Measurements from ENCODE around the gene PTGDR2. TPM values are rescaled to one million over a fixed set of nuclear protein-coding genes. Genes with fewer than 3 reads are reported as not detected.
"Not testable (repeated sequence)": the region's sequence is repeated elsewhere in the genome, so short reads cannot be mapped to it uniquely, and the experiment has no call there.

Gene PTGDR2
- total RNA-seq, 1 donor from 2014 or later = 2.4 TPM

DNA sequence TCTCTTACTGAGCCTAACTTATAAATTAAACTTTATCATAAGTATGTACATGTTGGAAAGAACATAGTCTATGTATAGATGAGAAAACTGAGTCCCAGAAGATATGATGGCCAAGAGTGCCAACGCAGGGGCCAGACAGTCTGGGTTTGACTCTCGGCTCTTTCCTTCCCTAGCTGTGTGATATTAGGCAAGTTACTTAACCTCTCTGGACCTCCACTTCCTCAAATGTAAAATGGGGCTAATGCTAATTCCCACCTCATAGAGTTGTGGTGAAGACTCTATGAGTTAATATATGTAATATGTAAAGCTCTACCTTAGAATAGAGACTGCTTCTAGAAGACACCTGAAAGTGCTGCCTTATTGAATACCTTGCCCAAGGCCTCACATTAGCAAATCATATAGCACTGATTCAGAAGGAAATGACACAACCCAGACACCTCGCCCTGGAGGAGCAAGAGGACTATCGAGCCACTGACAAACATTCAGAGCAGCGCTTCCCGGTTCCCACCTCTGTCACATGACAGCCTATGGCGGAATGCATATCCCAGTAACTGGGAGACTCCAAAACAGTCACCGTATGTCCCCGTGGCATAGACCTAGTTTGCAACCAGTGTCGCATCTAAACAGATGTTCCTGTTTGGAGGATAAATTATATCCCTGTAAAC lies 25.1 kb downstream of the PTGDR2 start:
- DNase-seq (ENCODE audit: missing footprints) (no peak), ATAC-seq (peak; percentile 8)
- intact Hi-C loops (cut with DNase I) = loop anchor here (1.0 to 5.0 kb wide), 4 partner anchors 57 to 356 kb away; no protein-coding TSS in a partner anchor

- no peak for ATAC-seq
- intact Hi-C loops (cut with DNase I) = loop anchor here (5.0 kb wide), 1 partner anchor 48 kb away; no protein-coding TSS in a partner anchor
Measured at GRCh38 chr11:60825790-60826189, 30.0 kb downstream of the PTGDR2 start.

GRCh38 chr11:60825118-60825517 lies 30.6 kb downstream of the PTGDR2 start:
- DNase-seq (ENCODE audit: missing footprints) = no peak
- intact Hi-C loops (cut with DNase I) = loop anchor here (5.0 kb wide), 1 partner anchor 48 kb away; no protein-coding TSS in a partner anchor
- ATAC-seq = no peak

More at GRCh38 chr11:60825790-60826189, 30.0 kb downstream of the PTGDR2 start:
- no peak for DNase-seq (ENCODE audit: missing footprints)

GRCh38 chr11:60823745-60824306 lies 31.9 kb downstream of the PTGDR2 start:
- intact Hi-C loops (cut with DNase I); ATAC-seq; DNase-seq (ENCODE audit: missing footprints): not testable (repeated sequence)

DNA sequence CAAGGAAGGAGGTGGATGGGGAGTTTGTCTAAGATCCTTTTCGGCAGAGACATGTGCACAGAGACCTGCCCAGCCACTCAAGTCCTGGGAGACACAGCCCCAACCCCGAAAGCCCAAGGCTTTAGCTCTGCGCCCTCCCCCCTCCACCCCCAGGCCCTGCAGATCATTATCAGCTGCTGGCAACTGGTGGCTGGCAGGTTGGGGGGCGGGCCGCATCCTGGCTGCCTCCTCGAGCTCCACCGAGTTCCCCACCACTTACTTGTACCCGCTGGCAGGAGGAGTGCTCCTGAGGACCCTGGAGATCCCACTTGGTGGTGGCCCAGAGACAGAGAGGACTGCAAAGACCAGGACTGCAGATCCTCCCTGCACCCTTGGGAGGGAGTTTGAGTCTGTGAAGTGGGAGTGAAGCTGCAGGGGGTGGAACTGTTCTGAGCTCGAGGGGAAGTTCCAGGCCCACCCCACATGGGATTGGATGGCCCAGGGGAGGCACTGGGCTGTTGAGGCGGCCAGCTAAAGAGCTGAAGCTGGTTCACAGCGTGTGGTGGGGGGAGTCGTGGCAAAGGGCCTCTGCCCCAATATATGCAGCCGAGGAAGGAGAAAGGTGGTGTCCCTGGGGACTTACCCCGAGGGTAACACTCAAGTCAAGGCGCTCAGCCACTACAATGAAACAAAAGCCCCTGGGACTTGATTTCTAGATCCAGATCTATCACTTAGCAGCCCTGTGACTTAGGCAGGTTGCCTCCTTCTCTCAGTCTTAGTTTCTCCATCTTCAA lies 33.7 kb downstream of the PTGDR2 start:
- ATAC-seq (no peak), DNase-seq (ENCODE audit: missing footprints) (no peak)
- intact Hi-C loops (cut with DNase I) = no loop called here

DNA sequence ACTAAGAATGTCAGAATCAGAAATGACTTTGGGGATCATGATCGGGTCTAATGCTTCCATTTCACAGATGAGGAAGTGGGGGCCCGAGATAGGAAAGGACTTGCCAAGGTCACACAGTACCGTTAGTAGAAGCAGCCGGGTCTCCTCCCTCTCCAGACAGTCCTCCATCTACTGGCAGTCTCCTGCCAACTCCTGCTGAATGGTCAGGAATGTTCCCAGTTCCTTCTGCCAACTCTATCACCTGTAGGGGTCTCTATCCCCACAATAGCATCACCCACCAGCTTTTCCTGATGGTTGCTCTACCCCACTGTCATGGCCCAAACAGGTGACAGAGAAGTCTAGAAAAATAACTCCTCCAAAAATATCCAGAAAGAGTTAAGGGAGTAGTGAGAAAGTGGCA lies 37.7 kb downstream of the PTGDR2 start:
- intact Hi-C loops (cut with DNase I) = no loop called here
- ATAC-seq (no peak), DNase-seq (ENCODE audit: missing footprints) (no peak)

- intact Hi-C loops (cut with DNase I) = no loop called here
- DNase-seq (ENCODE audit: missing footprints) (no peak), ATAC-seq (no peak)
Measured at GRCh38 chr11:60816590-60817157, 39.1 kb downstream of the PTGDR2 start.

DNA sequence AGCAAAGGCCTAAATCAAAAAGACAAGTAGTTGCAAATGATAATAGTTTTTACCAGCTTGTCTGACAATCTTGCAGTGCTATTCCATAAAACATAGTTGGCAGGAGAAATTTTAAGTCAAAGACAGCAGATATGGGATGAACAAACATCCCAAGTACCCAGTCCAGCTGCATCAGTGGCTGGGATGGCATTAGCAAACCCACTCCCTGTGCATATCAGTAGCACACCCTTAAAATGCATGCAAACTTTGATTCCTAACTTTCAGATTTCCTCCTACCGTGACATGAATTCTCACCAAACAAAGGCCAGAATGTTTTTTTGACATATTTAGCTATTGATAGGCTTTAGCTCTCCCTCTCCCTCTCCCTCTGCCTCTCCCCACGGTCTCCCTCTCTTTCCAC lies 41.6 kb downstream of the PTGDR2 start:
- intact Hi-C loops (cut with DNase I) = no loop called here
- ATAC-seq (no peak), DNase-seq (ENCODE audit: missing footprints) (no peak)

DNA sequence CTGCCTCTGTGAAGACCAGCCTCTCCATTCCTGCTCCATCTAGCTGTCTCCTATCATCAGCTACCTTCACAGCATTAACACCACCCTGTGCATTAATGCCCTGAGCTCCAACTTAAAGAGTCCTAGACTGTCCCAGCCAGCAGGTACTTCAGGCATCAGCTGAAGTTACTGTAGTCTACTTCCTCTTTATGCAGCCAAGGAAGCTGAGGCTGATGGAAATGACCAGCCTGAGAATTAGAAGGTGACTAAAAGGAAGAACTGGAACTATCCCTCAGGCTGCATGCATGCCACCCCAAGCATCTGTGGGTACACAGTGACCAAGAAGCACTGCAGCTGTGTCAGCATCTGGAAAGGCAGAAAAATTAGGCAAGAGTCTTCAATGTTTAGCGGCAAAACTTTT lies 42.4 kb downstream of the PTGDR2 start:
- ATAC-seq (no peak), DNase-seq (ENCODE audit: missing footprints) (no peak)

DNA sequence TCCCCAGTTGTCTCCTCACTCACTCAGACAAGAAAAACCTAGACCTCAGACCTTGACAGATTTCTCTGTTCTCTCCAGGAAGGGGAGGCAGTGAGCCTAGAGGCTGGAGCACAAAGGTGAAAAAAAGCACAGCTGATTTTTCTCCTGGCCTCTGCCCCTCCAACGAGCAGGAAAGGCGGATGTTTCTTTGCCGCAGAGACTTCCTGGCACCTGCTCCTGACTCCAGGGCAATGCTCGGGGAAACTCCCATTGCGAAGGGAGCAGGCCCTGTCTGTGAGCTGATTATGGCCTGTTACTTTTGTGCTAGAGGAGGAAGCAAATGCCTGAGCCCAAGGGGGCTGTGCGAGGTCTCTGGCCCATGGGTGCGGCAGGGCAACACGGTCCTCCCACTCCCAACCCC lies 45.2 kb downstream of the PTGDR2 start:
- intact Hi-C loops (cut with DNase I) = no loop called here
- no peak for DNase-seq (ENCODE audit: missing footprints)
- no peak for ATAC-seq

More for the DNA sequence above, 42.4 kb downstream of the PTGDR2 start:
- intact Hi-C loops (cut with DNase I) = no loop called here

DNA sequence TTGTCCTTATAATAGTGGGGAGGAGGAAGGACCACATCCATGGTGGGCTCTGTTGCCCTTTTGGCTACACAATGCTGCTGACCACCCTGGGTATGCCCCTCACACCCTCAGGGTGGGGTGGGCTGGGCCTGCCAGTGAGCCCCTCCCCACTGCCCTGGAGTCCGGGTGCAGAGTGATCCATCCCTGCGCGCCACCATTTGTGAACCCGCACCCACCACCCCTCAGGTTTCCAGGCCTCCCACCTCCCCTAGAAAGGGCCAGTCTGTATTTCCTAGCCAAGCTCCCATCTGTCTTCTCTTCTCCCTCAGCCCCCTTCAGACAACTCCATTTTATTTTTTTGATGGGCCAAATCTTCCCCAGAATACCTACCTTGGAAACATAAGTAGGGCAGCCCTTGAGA lies 45.6 kb downstream of the PTGDR2 start:
- DNase-seq (ENCODE audit: missing footprints) = no peak
- no peak for ATAC-seq
- intact Hi-C loops (cut with DNase I) = no loop called here

GRCh38 chr11:60809691-60810090 lies 46.1 kb downstream of the PTGDR2 start:
- intact Hi-C loops (cut with DNase I) = no loop called here
- no peak for DNase-seq (ENCODE audit: missing footprints)
- no peak for ATAC-seq

GRCh38 chr11:60809249-60809648 lies 46.5 kb downstream of the PTGDR2 start:
- intact Hi-C loops (cut with DNase I) = no loop called here
- DNase-seq (ENCODE audit: missing footprints) (no peak), ATAC-seq (no peak)

DNA sequence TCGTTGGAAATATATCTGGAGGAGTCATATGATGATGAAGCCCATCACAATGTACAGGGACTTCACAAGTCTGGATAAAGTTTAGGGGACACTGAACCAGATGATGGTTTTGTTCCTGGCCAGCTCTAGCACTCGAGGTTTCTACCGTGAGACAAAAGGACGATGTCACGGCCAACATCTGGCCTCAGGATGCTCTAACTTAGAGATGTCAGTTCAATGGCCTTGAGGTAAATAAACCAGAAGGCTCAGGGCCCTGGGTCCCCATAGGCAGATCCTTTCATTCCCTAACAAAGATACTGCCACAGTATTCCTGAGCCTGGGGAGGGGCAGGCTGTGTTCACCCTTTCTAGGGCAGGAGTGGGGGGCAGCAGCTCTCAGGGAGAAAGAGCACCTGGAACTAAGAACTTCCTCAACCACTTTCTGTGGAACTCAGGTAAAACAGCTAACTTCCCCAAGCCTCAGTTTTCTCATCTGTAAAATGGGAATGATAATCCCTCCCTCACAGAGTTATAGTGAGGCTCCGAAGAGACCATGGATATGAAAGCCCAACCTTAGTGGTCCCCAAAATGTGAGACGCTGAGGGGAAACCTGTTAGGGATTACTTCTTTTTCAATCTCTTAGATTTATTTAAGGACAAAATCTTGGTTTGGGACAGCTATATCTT lies 52.3 kb downstream of the PTGDR2 start:
- intact Hi-C loops (cut with DNase I) = no loop called here
- no peak for ATAC-seq
- DNase-seq (ENCODE audit: missing footprints) = no peak

DNA sequence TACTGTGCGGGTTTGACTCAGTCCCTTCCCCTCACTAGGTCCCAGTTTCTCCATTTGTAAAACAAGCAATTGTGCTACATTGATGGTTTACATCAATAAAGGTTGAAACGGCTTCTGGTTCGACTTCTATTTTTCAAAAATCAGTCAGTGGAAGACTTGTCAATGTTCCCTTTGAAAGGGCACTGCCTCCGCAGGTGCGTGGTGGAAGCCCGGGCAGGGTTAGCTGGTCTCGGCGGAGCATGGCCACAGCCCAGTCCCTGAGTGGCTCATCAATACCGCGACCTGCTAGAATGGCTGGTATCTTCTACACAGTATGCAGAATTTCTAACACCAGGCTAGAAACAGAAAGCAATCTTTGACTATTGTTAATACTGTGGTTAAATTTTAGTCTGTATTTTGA lies 54.6 kb downstream of the PTGDR2 start:
- ATAC-seq (no peak), DNase-seq (ENCODE audit: missing footprints) (no peak)
- intact Hi-C loops (cut with DNase I) = no loop called here
